Activated T-helper 1 cell treated with anti-CD3 and anti-CD28 coated beads, Interleukin-2, amount 50 U/mL, for 16 hours (primary cell): Measurements from ENCODE around the gene RPS28.

Experiments
- DNase-seq, 2 donors: peaks; one replicate each; pipeline ENCODE4 v3.0.0-alpha.2; 2020; ENCODE audit warnings: low read depth in 1 of 2, low spot score in 1 of 2

RPS28 gene

DNA sequence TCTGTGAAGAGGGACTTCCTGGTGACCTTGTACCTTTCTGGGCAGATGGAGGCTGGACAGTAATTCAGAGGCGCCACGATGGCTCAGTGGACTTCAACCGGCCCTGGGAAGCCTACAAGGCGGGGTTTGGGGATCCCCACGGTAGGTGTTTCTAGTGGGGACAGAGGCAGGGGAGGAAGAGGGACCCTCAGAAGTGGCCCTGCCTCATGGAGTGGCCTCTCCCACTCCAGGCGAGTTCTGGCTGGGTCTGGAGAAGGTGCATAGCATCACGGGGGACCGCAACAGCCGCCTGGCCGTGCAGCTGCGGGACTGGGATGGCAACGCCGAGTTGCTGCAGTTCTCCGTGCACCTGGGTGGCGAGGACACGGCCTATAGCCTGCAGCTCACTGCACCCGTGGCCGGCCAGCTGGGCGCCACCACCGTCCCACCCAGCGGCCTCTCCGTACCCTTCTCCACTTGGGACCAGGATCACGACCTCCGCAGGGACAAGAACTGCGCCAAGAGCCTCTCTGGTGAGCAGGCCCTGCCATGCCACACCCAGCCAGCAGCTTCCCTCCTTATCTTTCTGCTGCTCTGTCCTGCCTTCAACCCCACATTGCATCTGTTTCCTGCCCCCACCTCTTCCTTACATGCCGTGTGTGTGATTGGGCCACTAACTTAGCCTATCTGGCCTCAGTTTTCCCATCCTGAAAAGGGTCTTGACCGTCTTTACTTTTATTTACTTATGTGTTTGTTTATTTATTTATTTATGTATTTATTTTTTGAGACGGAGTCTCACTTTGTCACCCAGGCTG is 49.9 kb downstream of the RPS28 start:
- DNase-seq = no peak
